Right lobe of liver (tissue), 6 donors: ENCODE measurements around the gene RAB42. TPM values are rescaled to one million over a fixed set of nuclear protein-coding genes. Genes with fewer than 3 reads are reported as not detected.
"Not testable (repeated sequence)": the region's sequence is repeated elsewhere in the genome, so short reads cannot be mapped to it uniquely, and the experiment has no call there.

Experiments used
- ATAC-seq, 4 donors: fragments of 200-7000 bp; cut with Tn5 transposase; one replicate each; pipeline ENCODE4 v1.9.1; 2020; ENCODE audit warnings: mild to moderate bottlenecking in 4 of 4, moderate library complexity in 4 of 4
- DNase-seq, 3 donors: peaks; one replicate each; pipeline ENCODE4 v3.0.0-alpha.2; 2020
- H3K27ac ChIP-seq, 3 donors: fragments of 200-600 bp; one replicate each; pipeline ENCODE4 v1.8.0; 2022
- H3K27me3 ChIP-seq, 2 donors: fragments of 200-600 bp; one replicate each; pipeline ENCODE4 v1.8.0; 2022
- H3K36me3 ChIP-seq, 4 donors: fragments of 200-600 bp; sonication (generic) in 1 of 4; one replicate each; pipeline versions ENCODE4 v1.5.1 to v1.8.0; 2017 to 2022; ENCODE audit warnings: control low read depth in 1 of 4
- H3K4me1 ChIP-seq, 4 donors: fragments of 200-600 bp; sonication (generic) in 1 of 4; one replicate each; pipeline versions ENCODE4 v1.5.1 to v1.8.0; 2017 to 2022; ENCODE audit warnings: control low read depth in 1 of 4
- H3K4me3 ChIP-seq, 3 donors: fragments of 200-600 bp; one replicate each; pipeline ENCODE4 v1.8.0; 2022
- H3K9me3 ChIP-seq, 4 donors: fragments of 200-600 bp; sonication (generic) in 1 of 4; one replicate each; pipeline versions ENCODE4 v1.5.1 to v1.8.0; 2017 to 2022; ENCODE audit warnings: control low read depth in 1 of 4
- CTCF ChIP-seq, 4 donors: fragments of 200-600 bp in 3 of 4; fragments of 450-650 bp in 1 of 4; IDR thresholded peaks; one replicate each; pipeline versions ENCODE4 v1.5.1 to v1.8.0; 2016 to 2022; ENCODE audit warnings: antibody characterized with exemption in 4 of 4, mild to moderate bottlenecking in 2 of 4
- POLR2A ChIP-seq: fragments of 450-650 bp; IDR thresholded peaks from one replicate; pipeline ENCODE4 v1.6.1; 2017; ENCODE audit warnings: antibody characterized with exemption, mild to moderate bottlenecking
- WGBS: methylation state at CpG from one replicate; pipeline ENCODE4 v1.1.6; 2018; ENCODE audit warnings: low coverage, low lambda C conversion rate; ENCODE audit not compliant: insufficient coverage; ENCODE audit errors: missing lambda C conversion rate; 5-methylcytosine and 5-hydroxymethylcytosine counted together
- intact Hi-C, 2 donors: fragments of 100-400 bp; cut with DNase I; formaldehyde crosslinking; loops; one replicate each; pipeline versions ENCODE4 v1.11.2 to v1.14.1; 2022
- total RNA-seq, 6 experiments: library from RNA; depleted of rRNA in 2 of 6; stranded (reverse); fragments of >200 nt in 2 of 6; fragmentation: NEBNext Ultra II Directional in 3 of 6; extraction: Animal tissue kit (Norgen Biotek cat#: 25700) in 3 of 6; gene quantifications; one replicate each; pipeline versions ENCODE4 v1.1.0 to v1.2.4, GENCODE V29; 2016 to 2023
- donor health status: DM: no; HTN: yes; CAD: no.
- donor health status: DM: no; HTN: no; CAD: no.
- donor health status: DM: no; HTN: no; CAD: no.
- donor health status: DM: no; HTN: yes; CAD: no.
- donor health status: DM: no; HTN: yes; CAD: no.

Gene RAB42
- total RNA-seq, 6 experiments from 2014 or later, result 0.28 to 12.0 (median 1.2) TPM

- intact Hi-C loops, result no loop called here
- TF ChIP-seq POLR2A (no peak), CTCF (IDR thresholded peaks at IDR 0.05) (no peak)
- DNase-seq (no peak), ATAC-seq (no peak)
- Histone ChIP-seq H3K36me3 (peaks cover 0 to 64% (median 18%) of the 10 kb centered on the region in 4 donors), H3K9me3 (no peaks in the 10 kb centered on the region), H3K27me3 (no peaks in the 10 kb centered on the region), H3K27ac (no peak overlapping the region), H3K4me3 (no peak overlapping the region), H3K4me1 (no peaks in the 10 kb centered on the region)
- WGBS, result no CpG with 5 or more reads among the region's 6 CpGs
Measured at GRCh38 chr1:28565726-28566125, 26.3 kb upstream of the RAB42 start.

- H3K27me3 ChIP-seq, result no peaks in the 10 kb centered on the region
- WGBS, result no CpG with 5 or more reads among the region's 2 CpGs
- H3K9me3 ChIP-seq, result no peaks in the 10 kb centered on the region
- no peak overlapping the region for H3K4me3 ChIP-seq
- H3K4me1 ChIP-seq, result no peaks in the 10 kb centered on the region
- H3K36me3 ChIP-seq, result peaks cover 0 to 59% (median 17%) of the 10 kb centered on the region in 4 donors
- no peak for DNase-seq
- H3K27ac ChIP-seq, result no peak overlapping the region
- TF ChIP-seq POLR2A (no peak), CTCF (IDR thresholded peaks at IDR 0.05) (no peak)
- ATAC-seq, result no peak
- intact Hi-C loops, result no loop called here
Measured at GRCh38 chr1:28566931-28567330, 25.1 kb upstream of the RAB42 start.

- H3K36me3 ChIP-seq, result peaks cover 0 to 39% (median 12%) of the 10 kb centered on the region in 4 donors
- TF ChIP-seq POLR2A, result no peak
- no peak for TF ChIP-seq CTCF (IDR thresholded peaks at IDR 0.05)
- no peak overlapping the region for H3K27ac ChIP-seq
- WGBS, result 80% methylated on average over 2 of the region's 4 CpGs
- intact Hi-C loops, result no loop called here
- H3K4me3 ChIP-seq, result no peak overlapping the region
- H3K27me3 ChIP-seq, result no peaks in the 10 kb centered on the region
- no peaks in the 10 kb centered on the region for H3K4me1 ChIP-seq
- DNase-seq (no peak), ATAC-seq (no peak)
- H3K9me3 ChIP-seq, result no peaks in the 10 kb centered on the region
Measured at GRCh38 chr1:28571911-28572310, 20.2 kb upstream of the RAB42 start.

GRCh38 chr1:28572891-28573290 lies 19.2 kb upstream of the RAB42 start:
- H3K9me3 ChIP-seq, H3K27ac ChIP-seq, ATAC-seq, H3K27me3 ChIP-seq, intact Hi-C loops, H3K4me1 ChIP-seq, H3K4me3 ChIP-seq, DNase-seq: not testable (repeated sequence)
- peaks cover 0 to 39% (median 14%) of the 10 kb centered on the region in 4 donors for H3K36me3 ChIP-seq
- 88% methylated on average over 12 of the region's 12 CpGs for WGBS

- intact Hi-C loops, result no loop called here
- H3K36me3 ChIP-seq, result peaks cover 0 to 39% (median 17%) of the 10 kb centered on the region in 4 donors
- H3K4me1 ChIP-seq, result no peaks in the 10 kb centered on the region
- TF ChIP-seq POLR2A, result no peak
- no peak for TF ChIP-seq CTCF (IDR thresholded peaks at IDR 0.05)
- WGBS, result 100% methylated on average over 6 of the region's 11 CpGs
- H3K27me3 ChIP-seq, result no peaks in the 10 kb centered on the region
- no peaks in the 10 kb centered on the region for H3K9me3 ChIP-seq
- DNase-seq, result no peak
- no peak overlapping the region for H3K4me3 ChIP-seq
- no peak overlapping the region for H3K27ac ChIP-seq
- no peak for ATAC-seq
Measured at GRCh38 chr1:28573564-28573963, 18.5 kb upstream of the RAB42 start.
